GM19467 (cell line): ENCODE results near the gene SLC9A1.
"Not testable (repeated sequence)": the region's sequence is repeated elsewhere in the genome, so short reads cannot be mapped to it uniquely, and the experiment has no call there.

Experiments
- ATAC-seq: cut with Tn5 transposase; IDR thresholded peaks from one replicate; pipeline ENCODE4 v1.9.1; 2021; ENCODE audit warnings: mild to moderate bottlenecking, moderate library complexity; ENCODE audit not compliant: unreplicated experiment

The SLC9A1 gene

GRCh38 chr1:27154991-27155781 lies at the start of gene SLC9A1:
TSS of gene SLC9A1 (minus strand) at chr1:27155125. CDS start at chr1:27154334, 791 bp downstream.
- ATAC-seq: peak; percentile 84

GRCh38 chr1:27203946-27204345 lies 49.0 kb upstream of the SLC9A1 start:
- ATAC-seq: no peak

GRCh38 chr1:27201295-27201694 lies 46.4 kb upstream of the SLC9A1 start:
- no peak for ATAC-seq

GRCh38 chr1:27193194-27193593 lies 38.3 kb upstream of the SLC9A1 start:
- ATAC-seq: no peak

GRCh38 chr1:27192039-27192529 lies 37.2 kb upstream of the SLC9A1 start:
- ATAC-seq: no peak

GRCh38 chr1:27184665-27185064 lies 29.7 kb upstream of the SLC9A1 start:
- ATAC-seq: not testable (repeated sequence)

- ATAC-seq: no peak
Observed at GRCh38 chr1:27179979-27180378, 25.1 kb upstream of the SLC9A1 start.

GRCh38 chr1:27179379-27179778 lies 24.5 kb upstream of the SLC9A1 start:
- ATAC-seq: no peak

GRCh38 chr1:27176954-27177353 lies 22.0 kb upstream of the SLC9A1 start:
- ATAC-seq: no peak

GRCh38 chr1:27176323-27176722 lies 21.4 kb upstream of the SLC9A1 start:
- no peak for ATAC-seq

- not testable (repeated sequence) for ATAC-seq
Observed at GRCh38 chr1:27172992-27173391, 18.1 kb upstream of the SLC9A1 start.

GRCh38 chr1:27166929-27167328 lies 12.0 kb upstream of the SLC9A1 start:
- no peak for ATAC-seq

GRCh38 chr1:27166351-27166802 lies 11.5 kb upstream of the SLC9A1 start:
- no peak for ATAC-seq

GRCh38 chr1:27163093-27163492 lies 8.2 kb upstream of the SLC9A1 start:
- no peak for ATAC-seq

- ATAC-seq: no peak
Observed at GRCh38 chr1:27162090-27162489, 7.2 kb upstream of the SLC9A1 start.

- no peak for ATAC-seq
Observed at GRCh38 chr1:27161594-27161993, 6.7 kb upstream of the SLC9A1 start.

GRCh38 chr1:27157194-27157593 lies 2.3 kb upstream of the SLC9A1 start:
- ATAC-seq: no peak

GRCh38 chr1:27154469-27154990 lies 395 bp downstream of the SLC9A1 start:
- no peak for ATAC-seq

GRCh38 chr1:27153927-27154358 lies 982 bp downstream of the SLC9A1 start:
- no peak for ATAC-seq

GRCh38 chr1:27153549-27153886 lies 1.4 kb downstream of the SLC9A1 start:
- no peak for ATAC-seq

- ATAC-seq: no peak
Observed at GRCh38 chr1:27152829-27153548, 1.9 kb downstream of the SLC9A1 start.
